Cardiac atrium fibroblast (primary cell): ENCODE measurements around the gene CCDC88B. TPM values are rescaled to one million over a fixed set of nuclear protein-coding genes. Genes with fewer than 3 reads are reported as not detected.

ENCODE experiments used
- total RNA-seq: library from RNA; depleted of rRNA; stranded (reverse); fragments of >200 nt; gene quantifications from 2 replicates; pipeline ENCODE4 v1.2.3, GENCODE V29; 2015

Gene CCDC88B
- total RNA-seq, result 2.4 TPM in 1 of 2 replicates, not detected in the other

DNA sequence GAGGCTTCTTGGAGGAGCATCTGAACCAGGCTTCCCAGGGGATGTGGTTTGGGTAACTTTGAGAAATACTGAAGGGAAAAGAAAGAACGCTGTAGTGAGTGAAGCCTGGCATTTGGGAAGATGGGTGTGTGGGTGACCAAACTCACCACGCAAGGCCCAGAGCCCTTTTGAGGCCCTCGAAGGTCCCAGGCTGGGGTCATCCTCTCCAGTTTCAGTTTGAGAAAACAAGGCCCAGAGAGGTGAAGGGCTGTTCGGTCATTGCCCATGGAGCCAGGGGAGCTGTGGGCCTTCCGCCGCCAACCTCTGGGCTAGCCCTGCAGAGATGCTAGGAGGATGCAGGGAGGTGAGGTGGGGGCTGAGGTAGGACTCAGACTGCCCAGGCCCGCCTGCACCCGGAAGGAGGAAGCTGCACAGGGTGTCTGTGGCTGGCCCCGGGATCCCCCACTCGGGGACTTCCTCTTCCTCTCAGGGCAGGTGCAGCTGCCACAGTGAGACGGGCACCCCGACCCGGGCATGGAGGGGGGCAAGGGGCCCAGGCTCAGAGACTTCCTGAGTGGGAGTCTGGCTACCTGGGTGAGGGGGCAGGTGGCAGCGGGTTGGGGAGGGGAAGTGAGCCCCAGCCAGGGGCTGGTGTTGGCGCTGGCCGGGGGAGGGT, at the start of gene CCDC88B:
Gene CCDC88B (plus strand): TSS at position 451 of the 655 bp plus-strand sequence. CDS start 63 bp downstream, at position 514.

DNA sequence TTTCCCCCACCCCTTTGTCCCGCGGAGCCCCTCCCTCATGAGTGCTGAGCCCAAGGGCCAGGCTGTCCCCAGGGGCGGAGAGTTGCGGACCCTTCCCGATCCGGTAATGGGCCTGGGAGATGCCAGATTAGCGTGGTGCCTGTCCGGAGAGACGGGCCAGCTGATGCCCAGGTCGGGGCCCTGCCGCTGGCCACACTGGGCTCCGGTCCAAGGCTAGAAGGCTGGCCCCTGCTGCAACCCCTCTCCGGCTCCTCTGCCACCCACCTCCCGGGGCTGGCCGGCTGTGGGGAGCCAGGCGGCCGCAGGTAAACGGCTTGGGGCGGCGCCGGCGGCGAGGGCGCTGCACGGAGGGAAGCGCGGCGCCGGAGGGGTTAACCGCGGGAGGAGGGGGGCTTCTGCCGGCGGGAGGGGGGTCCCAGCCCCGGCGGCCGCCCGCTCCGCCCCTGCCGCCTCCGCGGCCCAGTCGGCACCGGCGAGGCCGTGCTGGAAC, 48.7 kb upstream of the CCDC88B start, which contains the start of gene KCNK4:
Gene KCNK4 (plus strand): TSS at position 41 of the 490 bp plus-strand sequence. CDS start 1,717 bp downstream, outside the sequence.

DNA sequence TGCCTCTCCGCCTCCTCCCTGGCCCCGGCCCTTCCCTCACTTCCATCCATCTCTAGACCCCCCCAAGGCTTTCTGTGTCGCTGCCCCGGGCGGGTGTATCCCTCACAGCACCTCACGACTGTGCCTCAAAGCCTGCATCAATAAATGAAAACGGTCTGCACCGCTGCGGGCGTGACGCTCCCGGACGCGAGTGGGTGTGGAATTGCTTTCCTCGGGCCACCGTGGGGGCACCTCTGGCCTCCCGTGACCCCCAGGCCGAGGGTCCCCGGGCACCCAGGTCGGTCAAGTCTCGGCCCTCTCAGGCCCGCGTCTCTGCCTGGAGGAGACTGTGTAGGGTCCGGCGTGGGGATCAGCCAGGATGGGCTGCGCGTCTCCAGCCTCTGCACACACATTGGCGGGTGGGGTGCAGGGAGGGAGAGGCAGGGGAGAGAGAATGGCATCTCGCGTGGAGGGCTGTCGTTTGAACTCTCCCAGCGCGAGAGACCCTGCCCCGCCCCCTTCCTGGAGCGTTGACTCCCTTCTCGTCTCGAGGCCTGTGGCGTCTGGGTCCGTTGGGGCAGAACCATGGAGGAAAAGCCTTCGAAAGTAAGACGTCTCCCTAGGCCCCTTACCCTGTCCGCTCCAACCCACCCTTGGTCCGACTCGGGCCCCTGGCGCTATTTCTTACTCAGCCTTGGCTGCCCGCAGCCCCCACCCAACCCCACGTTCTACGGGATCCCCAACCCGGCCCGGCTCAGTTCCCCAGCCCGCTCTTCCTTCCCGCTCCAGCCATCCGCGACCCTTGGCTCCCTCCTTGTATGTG, 40.0 kb upstream of the CCDC88B start, which contains the start of gene CATSPERZ:
Gene CATSPERZ (plus strand): TSS at position 512 of the 802 bp plus-strand sequence. CDS start 53 bp downstream, at position 565.

DNA sequence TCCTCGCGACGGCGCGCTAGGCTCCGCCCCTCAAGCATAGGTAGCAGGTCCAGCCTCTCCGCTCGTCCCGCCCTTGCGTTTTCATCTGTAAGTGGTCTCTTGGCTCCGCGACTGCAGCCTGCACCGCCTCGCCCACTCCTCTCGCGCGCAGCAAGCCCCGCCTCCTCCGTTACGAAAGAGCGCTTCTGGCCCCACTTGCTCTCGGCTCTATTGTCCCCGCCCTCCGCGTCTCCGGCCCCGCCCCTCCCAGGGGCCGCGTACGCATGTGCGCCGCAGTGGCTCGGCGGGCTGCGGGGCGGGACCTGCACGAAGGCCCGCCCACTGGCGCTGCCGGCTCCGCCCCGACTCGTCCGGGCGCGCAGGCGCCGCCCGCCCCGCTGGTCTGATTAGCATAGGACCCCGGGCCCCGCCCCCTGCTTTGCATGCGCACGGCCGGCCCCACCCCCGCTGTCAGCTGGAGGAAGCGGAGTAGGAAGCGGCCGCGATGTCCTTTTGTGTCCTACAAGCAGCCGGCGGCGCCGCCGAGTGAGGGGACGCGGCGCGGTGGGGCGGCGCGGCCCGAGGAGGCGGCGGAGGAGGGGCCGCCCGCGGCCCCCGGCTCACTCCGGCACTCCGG, 34.8 kb upstream of the CCDC88B start, which contains the start of gene ESRRA:
Gene ESRRA (plus strand): TSS at position 450 of the 616 bp plus-strand sequence. CDS start 1,656 bp downstream, outside the sequence.

GRCh38 chr11:64317325-64317960, 22.6 kb upstream of the CCDC88B start, which contains the start of gene TRMT112:
TSS of gene TRMT112 (minus strand) at chr11:64317559. CDS start at chr11:64317526, 33 bp downstream.

DNA sequence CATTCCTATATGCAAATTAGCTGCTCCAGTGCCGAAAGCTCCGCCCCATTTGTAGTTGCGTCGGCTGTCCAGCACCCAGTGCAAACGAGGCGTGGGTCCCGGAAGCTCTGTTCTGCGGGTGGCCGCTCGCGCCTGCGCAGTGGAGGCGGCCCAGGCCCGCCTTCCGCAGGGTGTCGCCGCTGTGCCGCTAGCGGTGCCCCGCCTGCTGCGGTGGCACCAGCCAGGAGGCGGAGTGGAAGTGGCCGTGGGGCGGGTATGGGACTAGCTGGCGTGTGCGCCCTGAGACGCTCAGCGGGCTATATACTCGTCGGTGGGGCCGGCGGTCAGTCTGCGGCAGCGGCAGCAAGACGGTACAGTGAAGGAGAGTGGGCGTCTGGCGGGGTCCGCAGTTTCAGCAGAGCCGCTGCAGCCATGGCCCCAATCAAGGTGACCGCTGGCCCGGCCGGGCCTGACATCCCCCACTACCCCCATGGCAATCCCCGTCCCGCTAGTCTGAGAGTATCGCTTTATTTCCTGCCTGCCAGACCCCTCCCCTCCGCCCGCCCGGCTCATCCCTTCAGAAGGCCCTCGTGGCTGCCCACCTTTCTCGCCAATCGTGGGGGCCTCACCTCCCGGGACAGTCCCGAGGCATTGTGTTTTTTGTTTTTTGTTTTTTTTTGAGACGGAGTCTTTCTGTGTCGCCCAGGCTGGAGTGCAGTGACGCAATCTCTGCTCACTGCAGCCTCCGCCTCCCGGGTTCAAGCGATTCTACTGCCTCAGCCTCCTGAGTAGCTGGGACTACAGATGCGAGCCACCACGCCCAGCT, 21.8 kb upstream of the CCDC88B start, which contains the start of gene PRDX5:
Gene PRDX5 (plus strand): TSS at position 161 of the 805 bp plus-strand sequence. CDS start 95 bp downstream, at position 256.

DNA sequence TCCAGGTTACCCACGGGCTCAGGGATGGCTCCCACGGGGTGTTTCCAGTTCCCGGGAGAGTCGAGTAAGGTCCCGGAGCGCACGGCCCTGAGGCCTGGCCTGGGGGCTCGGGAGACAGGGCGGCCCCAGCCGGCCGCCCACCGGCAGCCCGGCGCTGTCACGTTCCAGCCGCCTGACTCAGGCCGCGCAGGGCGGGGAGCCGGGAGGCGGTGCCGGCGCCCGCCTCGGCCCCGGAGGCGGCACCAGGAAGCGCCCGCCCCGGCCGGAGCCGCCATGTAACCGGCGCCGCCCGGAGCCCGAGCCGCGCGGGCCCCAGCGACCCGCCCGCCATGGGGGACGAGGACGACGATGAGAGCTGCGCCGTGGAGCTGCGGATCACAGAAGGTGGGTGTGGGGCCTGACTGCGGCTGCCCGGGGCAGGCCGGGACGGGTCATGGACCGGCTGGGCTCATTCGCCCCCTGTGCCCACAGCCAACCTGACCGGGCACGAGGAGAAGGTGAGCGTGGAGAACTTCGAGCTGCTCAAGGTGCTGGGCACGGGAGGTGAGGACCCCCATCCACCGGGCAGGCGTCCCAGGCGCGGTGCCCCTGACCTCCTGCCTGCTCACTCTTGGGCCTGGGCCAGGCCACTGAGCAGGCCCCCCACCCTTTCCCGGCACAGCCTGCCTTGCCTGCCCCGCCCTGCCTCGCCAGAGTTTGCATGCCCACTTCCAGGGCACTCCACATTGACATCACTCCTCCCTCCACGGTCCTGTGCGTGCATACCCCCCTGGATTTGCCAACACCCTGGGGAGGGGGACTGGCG, 19.1 kb downstream of the CCDC88B start, which contains the start of gene RPS6KA4:
Gene RPS6KA4 (plus strand): TSS at position 256 of the 805 bp plus-strand sequence. CDS start 74 bp downstream, at position 330.

Other genes with a start within 250 kb of the CCDC88B start
- 13.1 and 16.1 TPM in 2 replicates for gene MACROD1, start 174.1 kb upstream of the CCDC88B start, total RNA-seq
- 116 and 128 TPM in 2 replicates for gene STIP1, start 154.0 kb upstream of the CCDC88B start, total RNA-seq
- 9.2 and 13.1 TPM in 2 replicates for gene FERMT3, start 133.5 kb upstream of the CCDC88B start, total RNA-seq
- gene TRPT1, start 114.0 kb upstream of the CCDC88B start, total RNA-seq, result 87.0 and 88.8 TPM in 2 replicates
- 54.9 and 70.6 TPM in 2 replicates for gene NUDT22, start 113.9 kb upstream of the CCDC88B start, total RNA-seq
- 8.3 and 30.5 TPM in 2 replicates for gene DNAJC4, start 109.7 kb upstream of the CCDC88B start, total RNA-seq
- gene VEGFB, start 105.6 kb upstream of the CCDC88B start, total RNA-seq, result 31.3 and 47.3 TPM in 2 replicates
- 71.8 and 82.0 TPM in 2 replicates for gene FKBP2, start 99.1 kb upstream of the CCDC88B start, total RNA-seq
- gene PPP1R14B, start 93.3 kb upstream of the CCDC88B start, total RNA-seq, result 200 and 229 TPM in 2 replicates
- 37.4 and 38.3 TPM in 2 replicates for gene PLCB3, start 88.7 kb upstream of the CCDC88B start, total RNA-seq
- 81.2 and 101 TPM in 2 replicates for gene BAD, start 55.5 kb upstream of the CCDC88B start, total RNA-seq
- gene GPR137, start 54.4 kb upstream of the CCDC88B start, total RNA-seq, result 31.2 and 50.1 TPM in 2 replicates
- not detected in 2 replicates for gene KCNK4, start 48.9 kb upstream of the CCDC88B start, total RNA-seq
- not detected in 2 replicates for gene CATSPERZ, start 39.8 kb upstream of the CCDC88B start, total RNA-seq
- gene ESRRA, start 34.7 kb upstream of the CCDC88B start, total RNA-seq, result 39.2 and 43.6 TPM in 2 replicates
- 186 and 201 TPM in 2 replicates for gene TRMT112, start 22.6 kb upstream of the CCDC88B start, total RNA-seq
- 351 and 374 TPM in 2 replicates for gene PRDX5, start 22.1 kb upstream of the CCDC88B start, total RNA-seq
- gene RPS6KA4, start 19.0 kb downstream of the CCDC88B start, total RNA-seq, result 42.6 and 61.0 TPM in 2 replicates
- gene SLC22A11, start 215.7 kb downstream of the CCDC88B start, total RNA-seq, result not detected in 2 replicates